ENCODE measurements around the gene M1AP. TPM values are rescaled to one million over a fixed set of nuclear protein-coding genes. Genes with fewer than 3 reads are reported as not detected.
A peak's percentile ranks its signal among the peaks of the same experiment; 100 is the strongest.

The M1AP gene
- total and polyA plus RNA-seq, 9 of the 15 experiments (the other 6 are each of a cell fraction or from before 2014, with no cell fraction given), result 0.06 to 0.33 (median 0.11) TPM; not detected in 4

DNA sequence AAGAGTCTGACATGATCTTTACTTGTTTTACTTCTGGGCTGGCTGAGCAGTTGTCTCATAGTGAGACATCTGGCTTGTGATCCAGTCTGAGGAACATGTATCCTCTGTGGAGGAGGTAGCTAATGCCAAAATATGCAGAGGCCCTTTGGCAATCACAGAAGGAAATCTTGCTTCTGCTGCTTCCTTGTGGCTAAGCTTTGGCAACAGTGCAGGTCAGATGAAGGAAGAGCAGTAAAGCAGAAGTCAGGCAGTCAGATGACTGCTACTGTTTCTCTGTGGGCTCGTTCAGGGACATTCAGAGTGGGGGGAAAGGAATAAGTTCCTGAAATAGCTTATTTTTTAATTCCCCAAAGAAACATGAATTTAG is 71.3 kb downstream of the M1AP start (continued):
- TF ChIP-seq, protein P1, sequence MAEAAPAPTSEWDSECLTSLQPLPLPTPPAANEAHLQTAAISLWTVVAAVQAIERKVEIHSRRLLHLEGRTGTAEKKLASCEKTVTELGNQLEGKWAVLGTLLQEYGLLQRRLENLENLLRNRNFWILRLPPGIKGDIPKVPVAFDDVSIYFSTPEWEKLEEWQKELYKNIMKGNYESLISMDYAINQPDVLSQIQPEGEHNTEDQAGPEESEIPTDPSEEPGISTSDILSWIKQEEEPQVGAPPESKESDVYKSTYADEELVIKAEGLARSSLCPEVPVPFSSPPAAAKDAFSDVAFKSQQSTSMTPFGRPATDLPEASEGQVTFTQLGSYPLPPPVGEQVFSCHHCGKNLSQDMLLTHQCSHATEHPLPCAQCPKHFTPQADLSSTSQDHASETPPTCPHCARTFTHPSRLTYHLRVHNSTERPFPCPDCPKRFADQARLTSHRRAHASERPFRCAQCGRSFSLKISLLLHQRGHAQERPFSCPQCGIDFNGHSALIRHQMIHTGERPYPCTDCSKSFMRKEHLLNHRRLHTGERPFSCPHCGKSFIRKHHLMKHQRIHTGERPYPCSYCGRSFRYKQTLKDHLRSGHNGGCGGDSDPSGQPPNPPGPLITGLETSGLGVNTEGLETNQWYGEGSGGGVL (CRISPR knock-in tag; IDR thresholded peaks at IDR 0.05), result no peak

DNA sequence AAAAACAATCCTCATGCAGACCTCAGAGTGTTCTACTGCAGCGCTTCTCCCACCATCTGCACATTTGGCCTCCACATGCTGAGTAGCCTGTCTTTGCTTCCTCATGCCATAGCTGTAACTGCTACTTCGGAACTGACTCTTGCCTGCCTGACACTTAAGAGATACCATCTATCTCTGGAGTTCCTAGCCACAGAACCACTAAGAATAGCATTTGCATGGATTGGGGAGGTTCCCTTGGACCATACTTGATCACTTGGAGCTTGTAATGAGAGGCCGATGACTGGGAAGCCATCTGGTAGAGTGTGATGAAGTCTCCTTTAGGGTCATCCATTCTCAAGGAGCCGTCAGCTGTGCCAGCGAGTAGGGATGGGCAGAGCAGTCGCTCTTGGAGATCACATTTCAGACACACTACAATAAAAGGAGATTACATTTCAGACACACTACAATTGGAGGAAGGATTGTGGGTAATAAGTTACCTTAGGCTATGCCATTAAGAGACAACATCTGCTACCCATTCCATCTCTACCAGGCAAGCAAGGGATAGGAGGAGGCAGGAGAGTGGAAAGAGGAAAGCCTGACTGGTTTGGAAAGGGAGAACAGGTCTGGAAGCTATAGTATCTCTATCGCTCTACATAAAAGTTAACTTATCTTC is 71.8 kb downstream of the M1AP start:
- FAIRE-seq (no peak), ATAC-seq (no peak; the same call in 2 of the 3 replicates), DNase-seq (ENCODE audit: extremely low read depth in 1 of 4, low spot score in 3 of 4) (peak in 1 of 4 experiments; percentile 24)
- WGBS (ENCODE audit: insufficient coverage, low coverage, missing lambda C conversion rate), result 44% methylated on average over 7 of the region's 7 CpGs
- no TSS peak for BruUV-seq (replicated peaks)
- no peaks in the 10 kb centered on the region for H3K79me2 ChIP-seq (ENCODE audit: control insufficient read depth, insufficient read depth, low read length)
- no peak overlapping the region for H3K4me3 ChIP-seq
- ChIA-PET CTCF (ENCODE audit: low intra/inter-chr PET ratio) (no interaction called here), POLR2A (interaction anchor here (0.5 to 2.8 kb wide), 12 partner anchors 9 to 797 kb away, joined by 3 to 13 read pairs (median 3); partner anchors contain the start of genes AUP1, CCDC142, HTRA2 and TTC31)
- no peaks in the 10 kb centered on the region for H3K9me1 ChIP-seq (ENCODE audit: control insufficient read depth, insufficient read depth, low read length)
- no peaks in the 10 kb centered on the region for H3K9me3 ChIP-seq (replicated peaks; ENCODE audit: control insufficient read depth, insufficient read depth, low read depth, low read length)
- H4K20me1 ChIP-seq (replicated peaks; ENCODE audit: control insufficient read depth, insufficient read depth, low read length), result no peaks in the 10 kb centered on the region
- no peak overlapping the region; the same call in 1 of the 2 replicates for H3K4me2 ChIP-seq (ENCODE audit: insufficient read depth, low read length)
- intact Hi-C loops (cut with micrococcal nuclease), result no loop called here
- H3K36me3 ChIP-seq (ENCODE audit: control insufficient read depth, insufficient read depth, low read length), result no peaks in the 10 kb centered on the region
- no peak overlapping the region for H3K9ac ChIP-seq (ENCODE audit: insufficient read depth in 1 of 2, low read depth in 2 of 2, low read length in 2 of 2)
- no peaks in the 10 kb centered on the region for H3K27me3 ChIP-seq (ENCODE audit: control insufficient read depth in 2 of 2, insufficient read depth in 2 of 2, low read length in 2 of 2)
- H2AFZ ChIP-seq (ENCODE audit: low read depth, low read length), result peak overlapping the region; percentile 67
- H3K4me1 ChIP-seq (replicated peaks in 1 of 2; ENCODE audit: control insufficient read depth in 2 of 2, insufficient read depth in 2 of 2, low read length in 2 of 2), result peaks cover 0 to 42% of the 10 kb centered on the region in 2 experiments; a peak in 4 of 5 replicates
- no peak overlapping the region for H3K27ac ChIP-seq (ENCODE audit: extremely low read depth, low read depth, low read length)
- in situ Hi-C loops (cut with MboI), result no loop called here
- TF ChIP-seq, protein P2, sequence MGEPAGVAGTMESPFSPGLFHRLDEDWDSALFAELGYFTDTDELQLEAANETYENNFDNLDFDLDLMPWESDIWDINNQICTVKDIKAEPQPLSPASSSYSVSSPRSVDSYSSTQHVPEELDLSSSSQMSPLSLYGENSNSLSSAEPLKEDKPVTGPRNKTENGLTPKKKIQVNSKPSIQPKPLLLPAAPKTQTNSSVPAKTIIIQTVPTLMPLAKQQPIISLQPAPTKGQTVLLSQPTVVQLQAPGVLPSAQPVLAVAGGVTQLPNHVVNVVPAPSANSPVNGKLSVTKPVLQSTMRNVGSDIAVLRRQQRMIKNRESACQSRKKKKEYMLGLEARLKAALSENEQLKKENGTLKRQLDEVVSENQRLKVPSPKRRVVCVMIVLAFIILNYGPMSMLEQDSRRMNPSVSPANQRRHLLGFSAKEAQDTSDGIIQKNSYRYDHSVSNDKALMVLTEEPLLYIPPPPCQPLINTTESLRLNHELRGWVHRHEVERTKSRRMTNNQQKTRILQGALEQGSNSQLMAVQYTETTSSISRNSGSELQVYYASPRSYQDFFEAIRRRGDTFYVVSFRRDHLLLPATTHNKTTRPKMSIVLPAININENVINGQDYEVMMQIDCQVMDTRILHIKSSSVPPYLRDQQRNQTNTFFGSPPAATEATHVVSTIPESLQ (CRISPR knock-in tag; IDR thresholded peaks at IDR 0.05), result no peak
- no peak for TF ChIP-seq ZNF354B (CRISPR knock-in tag; IDR thresholded peaks at IDR 0.05)
